Measurements from ENCODE around the gene TEKT3. TPM values are rescaled to one million over a fixed set of nuclear protein-coding genes. Genes with fewer than 3 reads are reported as not detected.

TEKT3 gene
- total RNA-seq, 1 experiment from 2014 or later = not detected

DNA sequence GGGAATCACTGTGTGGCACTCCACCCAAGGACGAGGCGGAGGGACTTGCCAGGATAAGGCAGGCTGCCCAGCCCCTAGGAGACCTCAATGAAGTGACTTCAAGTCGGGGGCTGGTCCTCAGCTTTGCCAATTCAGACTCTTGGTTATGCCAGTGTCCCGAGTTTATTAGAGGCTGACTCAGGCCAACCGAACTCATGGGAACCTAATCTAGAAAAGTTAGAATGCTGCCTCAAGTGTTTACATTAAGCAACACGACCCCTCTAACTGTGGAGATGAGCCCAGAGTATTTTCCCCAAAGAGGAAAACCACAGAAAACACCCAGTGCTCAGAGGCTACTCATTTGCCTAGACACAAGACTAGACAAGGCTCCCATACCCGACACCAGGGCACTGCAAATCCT, 1.1 kb upstream of the TEKT3 start:
- TF ChIP-seq, protein P1, sequence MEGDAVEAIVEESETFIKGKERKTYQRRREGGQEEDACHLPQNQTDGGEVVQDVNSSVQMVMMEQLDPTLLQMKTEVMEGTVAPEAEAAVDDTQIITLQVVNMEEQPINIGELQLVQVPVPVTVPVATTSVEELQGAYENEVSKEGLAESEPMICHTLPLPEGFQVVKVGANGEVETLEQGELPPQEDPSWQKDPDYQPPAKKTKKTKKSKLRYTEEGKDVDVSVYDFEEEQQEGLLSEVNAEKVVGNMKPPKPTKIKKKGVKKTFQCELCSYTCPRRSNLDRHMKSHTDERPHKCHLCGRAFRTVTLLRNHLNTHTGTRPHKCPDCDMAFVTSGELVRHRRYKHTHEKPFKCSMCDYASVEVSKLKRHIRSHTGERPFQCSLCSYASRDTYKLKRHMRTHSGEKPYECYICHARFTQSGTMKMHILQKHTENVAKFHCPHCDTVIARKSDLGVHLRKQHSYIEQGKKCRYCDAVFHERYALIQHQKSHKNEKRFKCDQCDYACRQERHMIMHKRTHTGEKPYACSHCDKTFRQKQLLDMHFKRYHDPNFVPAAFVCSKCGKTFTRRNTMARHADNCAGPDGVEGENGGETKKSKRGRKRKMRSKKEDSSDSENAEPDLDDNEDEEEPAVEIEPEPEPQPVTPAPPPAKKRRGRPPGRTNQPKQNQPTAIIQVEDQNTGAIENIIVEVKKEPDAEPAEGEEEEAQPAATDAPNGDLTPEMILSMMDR (conservative IDR thresholded peaks at IDR 0.05; ENCODE audit: low read depth, low read length) = no peak
- no peak for TF ChIP-seq EZH2 (IDR thresholded peaks at IDR 0.05; ENCODE audit: borderline replicate concordance, low read depth, low read length, poor library complexity, severe bottlenecking)
- no peak overlapping the region for H3K27ac ChIP-seq (ENCODE audit: low read depth, low read length, poor library complexity, severe bottlenecking)
- H3K4me3 ChIP-seq (ENCODE audit: low read depth, low read length, poor library complexity, severe bottlenecking) = no peak overlapping the region
- H3K9me3 ChIP-seq (ENCODE audit: low read depth, low read length, poor library complexity, severe bottlenecking) = no peaks in the 10 kb centered on the region
- H3K36me3 ChIP-seq (ENCODE audit: insufficient read depth, low read length, poor library complexity, severe bottlenecking) = no peaks in the 10 kb centered on the region
- H3K27me3 ChIP-seq (replicated peaks; ENCODE audit: insufficient read depth, low read depth, low read length, poor library complexity) = peaks cover 39% of the 10 kb centered on the region
- no peaks in the 10 kb centered on the region for H3K4me1 ChIP-seq (ENCODE audit: insufficient read depth, low read length, poor library complexity, severe bottlenecking)
- POLR2A ChIA-PET (ENCODE audit: low non-redundant PET) = no interaction called here
- CTCF ChIA-PET = no interaction called here
- no TSS peak for BruUV-seq (replicated peaks)
- intact Hi-C loops (cut with micrococcal nuclease; ENCODE audit: unreplicated experiment) = loop anchor here (10.0 kb wide), 1 partner anchor 608 kb away; no protein-coding TSS in a partner anchor
- no peak for DNase-seq (ENCODE audit: low spot score)

DNA sequence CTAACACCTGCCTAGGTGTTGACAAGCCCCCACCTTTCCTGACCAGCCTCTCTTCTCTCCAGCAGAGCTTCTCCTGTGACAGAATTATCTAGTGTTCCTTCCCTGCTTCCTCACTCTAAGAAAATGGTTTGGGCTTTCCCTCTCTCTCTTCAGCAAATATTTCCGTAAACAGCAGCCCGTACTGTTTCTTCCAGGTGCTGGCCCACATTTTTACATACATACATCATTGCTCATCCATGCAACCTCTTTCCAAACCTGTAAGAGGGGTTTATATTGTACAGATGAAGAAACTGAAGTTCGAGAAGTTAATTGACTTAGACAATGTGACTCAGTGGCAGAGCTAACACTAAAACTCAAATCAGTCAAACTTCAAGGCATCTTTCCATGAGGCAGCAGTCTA, 569 bp upstream of the TEKT3 start:
- CTCF ChIA-PET = no interaction called here
- intact Hi-C loops (cut with micrococcal nuclease; ENCODE audit: unreplicated experiment) = loop anchor here (10.0 kb wide), 1 partner anchor 607 kb away; no protein-coding TSS in a partner anchor

DNA sequence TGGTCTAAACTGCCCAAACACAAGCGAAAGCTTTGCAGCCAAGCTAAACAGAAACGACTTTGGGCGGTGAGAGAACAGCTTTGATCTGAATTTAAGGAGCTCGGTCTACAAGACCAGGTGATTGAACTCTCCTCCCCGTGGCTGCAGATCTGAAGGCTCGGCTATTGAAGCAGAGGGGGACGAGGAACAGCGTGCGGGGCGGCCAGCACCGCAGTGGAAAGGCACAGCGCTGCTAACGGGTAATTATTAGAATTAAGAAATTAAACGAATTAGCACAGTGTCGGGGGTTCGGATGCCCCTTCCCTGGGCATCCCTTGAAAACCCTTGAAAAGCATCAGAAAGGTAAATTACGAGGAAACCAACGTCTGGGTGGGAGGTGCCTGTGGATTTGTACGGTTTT, 431 bp downstream of the TEKT3 start:
- Histone ChIP-seq H3K4me3 (ENCODE audit: low read depth, low read length, poor library complexity, severe bottlenecking) (no peak overlapping the region), H3K9me3 (ENCODE audit: low read depth, low read length, poor library complexity, severe bottlenecking) (no peaks in the 10 kb centered on the region), H3K27me3 (replicated peaks; ENCODE audit: insufficient read depth, low read depth, low read length, poor library complexity) (peaks cover 31% of the 10 kb centered on the region), H3K27ac (ENCODE audit: low read depth, low read length, poor library complexity, severe bottlenecking) (no peak overlapping the region), H3K36me3 (ENCODE audit: insufficient read depth, low read length, poor library complexity, severe bottlenecking) (no peaks in the 10 kb centered on the region), H3K4me1 (ENCODE audit: insufficient read depth, low read length, poor library complexity, severe bottlenecking) (no peaks in the 10 kb centered on the region)
- ChIA-PET POLR2A (ENCODE audit: low non-redundant PET) (no interaction called here), CTCF (no interaction called here)
- no peak for DNase-seq (ENCODE audit: low spot score)
- no peak for TF ChIP-seq EZH2 (IDR thresholded peaks at IDR 0.05; ENCODE audit: borderline replicate concordance, low read depth, low read length, poor library complexity, severe bottlenecking)
- TF ChIP-seq, protein P1 (conservative IDR thresholded peaks at IDR 0.05; ENCODE audit: low read depth, low read length) = no peak
- BruUV-seq (replicated peaks) = no TSS peak
- intact Hi-C loops (cut with micrococcal nuclease; ENCODE audit: unreplicated experiment) = loop anchor here (10.0 kb wide), 1 partner anchor 606 kb away; no protein-coding TSS in a partner anchor

More for the DNA sequence above, 569 bp upstream of the TEKT3 start:
- Histone ChIP-seq H3K9me3 (ENCODE audit: low read depth, low read length, poor library complexity, severe bottlenecking) (no peaks in the 10 kb centered on the region), H3K36me3 (ENCODE audit: insufficient read depth, low read length, poor library complexity, severe bottlenecking) (no peaks in the 10 kb centered on the region), H3K27me3 (replicated peaks; ENCODE audit: insufficient read depth, low read depth, low read length, poor library complexity) (peaks cover 36% of the 10 kb centered on the region), H3K4me1 (ENCODE audit: insufficient read depth, low read length, poor library complexity, severe bottlenecking) (no peaks in the 10 kb centered on the region), H3K27ac (ENCODE audit: low read depth, low read length, poor library complexity, severe bottlenecking) (no peak overlapping the region), H3K4me3 (ENCODE audit: low read depth, low read length, poor library complexity, severe bottlenecking) (no peak overlapping the region)
- no peak for DNase-seq (ENCODE audit: low spot score)
- BruUV-seq (replicated peaks) = no TSS peak
- POLR2A ChIA-PET (ENCODE audit: low non-redundant PET) = no interaction called here
- no peak for TF ChIP-seq EZH2 (IDR thresholded peaks at IDR 0.05; ENCODE audit: borderline replicate concordance, low read depth, low read length, poor library complexity, severe bottlenecking)
- TF ChIP-seq, protein P1 (conservative IDR thresholded peaks at IDR 0.05; ENCODE audit: low read depth, low read length) = no peak

All from A673 (cell line).